ENCODE measurements around the gene ADORA2A. TPM values are rescaled to one million over a fixed set of nuclear protein-coding genes. Genes with fewer than 3 reads are reported as not detected.

The ADORA2A gene
- total RNA-seq, 1 experiment from 2014 or later: 7.6 TPM

GRCh38 chr22:24455039-24455438 is 27.6 kb downstream of the ADORA2A start (continued):
- TF ChIP-seq AR (CRISPR knock-in tag; IDR thresholded peaks at IDR 0.05): no peak

GRCh38 chr22:24455751-24456426 is 28.5 kb downstream of the ADORA2A start:
- ATAC-seq (no peak), DNase-seq (ENCODE audit: low spot score) (no peak)
- ChIA-PET CTCF (interaction anchor here (0.8 to 1.6 kb wide), 4 partner anchors 34 to 213 kb away, joined by 3 to 5 read pairs (median 4); no protein-coding TSS in a partner anchor), POLR2A (no interaction called here)
- Mint-ChIP-seq H3K36me3 (no peaks in the 10 kb centered on the region), H3K9me3 (no peaks in the 10 kb centered on the region), H3K4me1 (peaks cover 13% of the 10 kb centered on the region), H3K27me3 (ENCODE audit: low read depth) (no peaks in the 10 kb centered on the region), H3K4me3 (no peak overlapping the region), H3K27ac (no peak overlapping the region)
- TF ChIP-seq ZBTB43 (CRISPR knock-in tag; IDR thresholded peaks at IDR 0.05): no peak
- TF ChIP-seq, protein P1, sequence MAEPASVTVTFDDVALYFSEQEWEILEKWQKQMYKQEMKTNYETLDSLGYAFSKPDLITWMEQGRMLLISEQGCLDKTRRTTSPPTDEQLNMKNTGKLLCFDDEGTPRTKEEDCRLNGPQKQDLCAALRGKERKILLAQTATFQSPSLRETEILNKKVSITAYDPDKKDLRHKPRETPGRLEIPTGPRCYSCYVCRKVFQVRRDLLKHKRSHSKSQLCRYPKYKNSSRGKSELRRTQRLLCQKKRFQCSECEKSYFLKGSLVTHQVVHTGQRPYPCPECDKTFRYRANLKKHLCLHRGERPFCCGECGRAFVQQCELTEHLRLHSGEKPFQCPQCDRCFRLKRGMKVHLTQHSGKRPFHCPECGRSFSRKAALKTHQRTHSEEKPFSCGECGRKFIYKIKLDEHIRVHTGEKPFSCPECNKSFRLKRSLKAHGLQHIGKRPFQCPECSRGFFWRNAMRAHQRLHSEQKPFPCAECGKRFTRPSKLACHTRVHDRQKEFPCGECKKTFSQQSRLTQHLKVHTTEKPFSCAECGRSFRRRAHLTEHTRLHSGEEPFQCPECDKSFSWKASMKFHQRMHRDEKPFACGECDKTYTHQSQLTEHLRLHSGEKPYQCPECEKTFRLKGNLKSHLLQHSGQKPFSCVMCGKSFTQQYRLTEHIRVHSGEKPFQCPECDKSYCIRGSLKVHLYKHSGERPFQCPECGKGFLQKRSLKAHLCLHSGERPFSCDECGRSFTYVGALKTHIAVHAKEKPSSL (CRISPR knock-in tag; conservative IDR thresholded peaks at IDR 0.05): no peak
- TF ChIP-seq AFF4 (CRISPR knock-in tag; IDR thresholded peaks at IDR 0.05; ENCODE audit: borderline replicate concordance): no peak
- TF ChIP-seq ATF1 (CRISPR knock-in tag; IDR thresholded peaks at IDR 0.05): no peak
- no peak for TF ChIP-seq TEAD4 (CRISPR knock-in tag; IDR thresholded peaks at IDR 0.05)
- TF ChIP-seq HMGXB4 (CRISPR knock-in tag; IDR thresholded peaks at IDR 0.05): no peak
- TF ChIP-seq, protein P2, sequence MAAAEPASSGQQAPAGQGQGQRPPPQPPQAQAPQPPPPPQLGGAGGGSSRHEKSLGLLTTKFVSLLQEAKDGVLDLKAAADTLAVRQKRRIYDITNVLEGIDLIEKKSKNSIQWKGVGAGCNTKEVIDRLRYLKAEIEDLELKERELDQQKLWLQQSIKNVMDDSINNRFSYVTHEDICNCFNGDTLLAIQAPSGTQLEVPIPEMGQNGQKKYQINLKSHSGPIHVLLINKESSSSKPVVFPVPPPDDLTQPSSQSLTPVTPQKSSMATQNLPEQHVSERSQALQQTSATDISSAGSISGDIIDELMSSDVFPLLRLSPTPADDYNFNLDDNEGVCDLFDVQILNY (CRISPR knock-in tag; IDR thresholded peaks at IDR 0.05): no peak
- TF ChIP-seq ZNF423 (CRISPR knock-in tag; IDR thresholded peaks at IDR 0.05): no peak
- TF ChIP-seq ZNF281 (CRISPR knock-in tag; IDR thresholded peaks at IDR 0.05): no peak
- TF ChIP-seq MXD4 (CRISPR knock-in tag; IDR thresholded peaks at IDR 0.05; ENCODE audit: borderline replicate concordance): no peak

Data from WTC11 (cell line).